Progenitor cell of endocrine pancreas (in vitro differentiated cells): ENCODE results near the gene DDX28. TPM values are rescaled to one million over a fixed set of nuclear protein-coding genes. Genes with fewer than 3 reads are reported as not detected.

Experiments used
- DNase-seq: peaks from one replicate; pipeline ENCODE4 v3.0.0; 2021; ENCODE audit warnings: low spot score; ENCODE audit not compliant: unreplicated experiment
- H3K27ac Mint-ChIP-seq: 2 replicates; pipeline ENCODE4 v1.8.0; 2021; ENCODE audit warnings: mild to moderate bottlenecking, moderate library complexity, mixed read lengths
- H3K27me3 Mint-ChIP-seq: 2 replicates; pipeline ENCODE4 v1.8.0; 2021; ENCODE audit warnings: mixed read lengths
- H3K36me3 Mint-ChIP-seq: 2 replicates; pipeline ENCODE4 v1.8.0; 2022; ENCODE audit warnings: mixed read lengths; ENCODE audit not compliant: insufficient read depth
- H3K4me1 Mint-ChIP-seq: 2 replicates; pipeline ENCODE4 v1.8.0; 2021; ENCODE audit warnings: low read depth, mixed read lengths
- H3K4me3 Mint-ChIP-seq: 2 replicates; pipeline ENCODE4 v1.8.0; 2021; ENCODE audit warnings: low read depth, mild to moderate bottlenecking, moderate library complexity, mixed read lengths
- H3K9me3 Mint-ChIP-seq: 2 replicates; pipeline ENCODE4 v1.8.0; 2021; ENCODE audit warnings: low read depth, mixed read lengths
- total RNA-seq: library from RNA; stranded (reverse); gene quantifications from 2 replicates; pipeline ENCODE4 v1.2.1, GENCODE V29; 2021
- TF ChIP-seq, protein P1 (sequence below): fragments of 200-600 bp; sonication (generic); IDR thresholded peaks from one replicate; pipeline ENCODE4 v1.5.0; 2021; ENCODE audit warnings: antibody characterized with exemption, mild to moderate bottlenecking; ENCODE audit not compliant: unreplicated experiment

The DDX28 gene
- total RNA-seq, 1 donor from 2014 or later = 9.5 TPM

DNA sequence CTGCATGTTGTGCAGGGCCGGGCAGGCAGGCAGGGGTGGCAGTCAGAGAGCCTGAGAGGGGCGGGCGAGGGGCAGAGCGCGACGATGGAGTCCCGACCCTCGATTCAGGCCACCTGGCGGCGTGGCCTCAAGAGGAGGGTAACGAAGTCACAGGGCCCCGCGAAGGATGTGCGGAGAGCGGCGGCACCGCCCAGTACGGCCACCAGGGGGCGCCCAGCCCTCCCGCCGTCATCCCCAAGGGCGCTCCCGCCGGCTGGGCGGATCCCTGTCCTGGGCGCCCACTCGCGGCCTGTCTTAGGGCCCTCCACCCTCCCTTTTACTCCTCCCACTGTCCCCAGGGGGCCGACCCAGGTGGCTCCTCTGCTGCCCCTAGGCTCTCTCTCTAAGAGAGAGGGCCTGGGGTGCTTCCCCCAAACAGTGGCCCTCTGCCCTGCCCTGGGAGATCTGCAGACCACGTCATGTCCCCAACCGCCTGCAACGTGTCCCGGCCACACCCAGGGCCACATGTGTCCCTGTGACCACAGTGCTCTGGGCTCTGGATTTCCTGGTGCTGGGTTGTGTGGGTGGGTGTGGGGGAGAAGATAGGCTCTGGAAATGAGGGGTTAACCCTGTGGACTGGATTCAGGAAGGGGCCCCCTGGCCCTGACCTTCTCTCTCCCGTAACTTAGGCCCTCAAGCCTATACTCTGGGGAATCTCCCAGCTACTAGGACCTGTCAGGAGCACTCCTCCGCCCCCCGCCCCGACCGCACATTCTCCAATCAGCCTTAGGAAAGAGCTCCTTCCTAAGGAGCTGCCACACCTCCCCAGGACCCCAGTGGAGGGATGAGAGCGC is 29.6 kb downstream of the DDX28 start:
- TF ChIP-seq, protein P1, sequence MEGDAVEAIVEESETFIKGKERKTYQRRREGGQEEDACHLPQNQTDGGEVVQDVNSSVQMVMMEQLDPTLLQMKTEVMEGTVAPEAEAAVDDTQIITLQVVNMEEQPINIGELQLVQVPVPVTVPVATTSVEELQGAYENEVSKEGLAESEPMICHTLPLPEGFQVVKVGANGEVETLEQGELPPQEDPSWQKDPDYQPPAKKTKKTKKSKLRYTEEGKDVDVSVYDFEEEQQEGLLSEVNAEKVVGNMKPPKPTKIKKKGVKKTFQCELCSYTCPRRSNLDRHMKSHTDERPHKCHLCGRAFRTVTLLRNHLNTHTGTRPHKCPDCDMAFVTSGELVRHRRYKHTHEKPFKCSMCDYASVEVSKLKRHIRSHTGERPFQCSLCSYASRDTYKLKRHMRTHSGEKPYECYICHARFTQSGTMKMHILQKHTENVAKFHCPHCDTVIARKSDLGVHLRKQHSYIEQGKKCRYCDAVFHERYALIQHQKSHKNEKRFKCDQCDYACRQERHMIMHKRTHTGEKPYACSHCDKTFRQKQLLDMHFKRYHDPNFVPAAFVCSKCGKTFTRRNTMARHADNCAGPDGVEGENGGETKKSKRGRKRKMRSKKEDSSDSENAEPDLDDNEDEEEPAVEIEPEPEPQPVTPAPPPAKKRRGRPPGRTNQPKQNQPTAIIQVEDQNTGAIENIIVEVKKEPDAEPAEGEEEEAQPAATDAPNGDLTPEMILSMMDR = peak; percentile 99
- no peaks in the 10 kb centered on the region for H3K36me3 Mint-ChIP-seq
- peak; percentile 74 for DNase-seq
- no peak overlapping the region for H3K27ac Mint-ChIP-seq
- no peak overlapping the region for H3K4me3 Mint-ChIP-seq
- no peaks in the 10 kb centered on the region for H3K4me1 Mint-ChIP-seq
- peaks cover 4% of the 10 kb centered on the region for H3K27me3 Mint-ChIP-seq
- no peaks in the 10 kb centered on the region for H3K9me3 Mint-ChIP-seq

DNA sequence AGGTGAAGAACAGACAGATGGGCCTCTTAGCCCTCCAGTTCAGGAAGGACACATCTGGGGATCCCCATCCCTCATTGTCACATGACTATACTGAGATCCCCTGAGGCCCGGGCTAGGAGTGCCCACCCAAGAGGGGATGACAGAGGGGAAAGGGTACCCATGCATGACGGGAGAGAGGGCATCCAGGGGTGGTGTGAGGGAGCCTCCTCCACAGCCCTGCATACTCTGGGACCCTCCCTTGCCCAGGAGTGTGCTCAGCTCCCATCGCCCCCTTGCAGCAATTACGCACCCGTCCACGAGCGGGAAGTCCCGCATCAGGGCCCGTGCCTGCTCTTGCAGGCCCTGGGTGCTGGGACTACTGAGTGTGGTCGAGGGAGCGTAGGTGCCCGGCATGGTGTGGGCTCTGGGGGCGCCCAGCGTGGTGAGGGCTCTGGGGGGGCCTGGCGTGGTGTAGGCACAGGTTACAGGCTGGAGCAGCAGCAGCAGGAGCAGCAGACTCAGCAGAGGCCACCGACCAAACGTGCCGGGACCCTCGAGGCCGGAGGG is 30.3 kb downstream of the DDX28 start:
- no peak overlapping the region for H3K4me3 Mint-ChIP-seq
- H3K9me3 Mint-ChIP-seq = no peaks in the 10 kb centered on the region
- peaks cover 4% of the 10 kb centered on the region for H3K27me3 Mint-ChIP-seq
- TF ChIP-seq, protein P1 = no peak
- H3K4me1 Mint-ChIP-seq = peaks cover 2% of the 10 kb centered on the region
- DNase-seq = no peak
- H3K36me3 Mint-ChIP-seq = no peaks in the 10 kb centered on the region
- no peak overlapping the region for H3K27ac Mint-ChIP-seq

DNA sequence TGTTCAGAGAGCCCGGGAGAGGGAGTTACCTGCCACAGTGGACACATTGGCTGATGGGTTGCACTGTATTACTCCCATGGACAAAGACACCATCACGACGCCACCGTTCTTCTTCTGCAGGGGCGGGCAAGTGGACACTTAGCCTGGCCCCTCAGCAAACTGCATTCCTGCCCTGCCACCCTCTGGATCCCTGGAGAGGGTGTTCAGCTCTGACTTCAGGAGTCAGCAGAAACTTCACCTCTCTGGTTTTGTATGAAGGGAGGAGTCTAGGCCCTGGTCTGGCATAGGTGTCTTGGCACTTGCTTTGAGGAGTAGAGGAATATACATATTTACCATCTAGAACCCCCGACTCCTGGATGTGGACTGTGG is 33.0 kb downstream of the DDX28 start:
- TF ChIP-seq, protein P1 = no peak
- Mint-ChIP-seq H3K36me3 (no peaks in the 10 kb centered on the region), H3K4me3 (no peak overlapping the region), H3K9me3 (no peaks in the 10 kb centered on the region), H3K27me3 (peaks cover 4% of the 10 kb centered on the region), H3K4me1 (peaks cover 9% of the 10 kb centered on the region), H3K27ac (no peak overlapping the region)
- no peak for DNase-seq

DNA sequence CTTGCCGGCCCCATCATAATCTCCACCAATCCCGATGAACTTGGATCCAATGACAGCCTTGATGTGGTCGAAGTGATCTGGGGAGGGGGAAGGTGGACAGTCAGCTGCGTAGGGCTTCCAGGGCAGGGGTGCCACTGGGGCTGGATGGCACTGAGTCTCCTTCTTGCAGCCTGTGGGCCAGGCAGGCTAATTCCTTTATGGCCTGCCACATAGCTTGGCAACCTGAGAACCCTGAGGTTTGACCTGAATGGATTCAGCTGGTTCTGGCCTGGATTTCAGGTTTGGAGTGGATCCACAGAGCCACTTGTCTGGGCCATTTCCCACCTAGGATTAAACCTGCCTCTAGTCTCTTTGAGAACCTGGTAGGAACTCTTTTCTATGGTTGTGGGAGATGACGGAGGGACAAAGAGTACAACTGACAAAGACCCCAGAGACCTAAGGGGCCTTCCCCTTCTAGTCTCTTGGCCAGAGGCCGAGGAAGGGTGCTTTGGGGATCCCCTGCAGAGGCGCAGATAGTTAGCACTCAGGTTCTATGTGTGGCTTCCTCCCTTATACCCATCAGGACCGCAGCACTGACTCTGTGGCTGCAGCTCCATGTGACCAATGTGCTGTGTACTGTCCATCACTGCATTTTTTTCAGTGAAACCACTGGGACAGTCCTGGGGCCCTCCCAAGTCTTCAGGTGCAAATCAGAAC is 33.6 kb downstream of the DDX28 start:
- no peak for DNase-seq
- Mint-ChIP-seq H3K4me1 (peaks cover 14% of the 10 kb centered on the region), H3K9me3 (no peaks in the 10 kb centered on the region), H3K27me3 (peaks cover 4% of the 10 kb centered on the region), H3K4me3 (no peak overlapping the region), H3K36me3 (no peaks in the 10 kb centered on the region), H3K27ac (no peak overlapping the region)
- TF ChIP-seq, protein P1 = no peak

DNA sequence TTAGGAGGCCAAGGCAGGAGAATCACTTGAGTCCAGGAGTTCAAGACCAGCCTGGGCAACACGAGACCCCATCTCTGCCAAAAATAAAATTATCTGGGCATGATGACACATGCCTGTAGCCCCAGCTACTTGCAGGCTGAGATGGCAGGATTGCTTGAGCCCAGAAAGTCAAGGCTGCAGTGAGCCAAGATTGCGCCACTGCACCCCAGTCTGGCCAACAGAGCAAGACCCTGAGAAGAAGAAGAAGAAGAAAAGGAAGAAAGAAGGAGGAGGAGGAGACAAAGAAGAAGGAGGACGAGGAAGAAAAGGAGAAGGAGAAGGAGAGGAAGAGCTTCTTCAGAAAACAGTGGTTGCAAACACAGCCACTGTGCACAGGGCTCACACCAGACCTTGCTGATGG is 34.4 kb downstream of the DDX28 start:
- Mint-ChIP-seq H3K4me1 (peaks cover 14% of the 10 kb centered on the region), H3K4me3 (no peak overlapping the region), H3K9me3 (no peaks in the 10 kb centered on the region), H3K27ac (no peak overlapping the region), H3K27me3 (peaks cover 4% of the 10 kb centered on the region), H3K36me3 (no peaks in the 10 kb centered on the region)
- TF ChIP-seq, protein P1 = no peak
- DNase-seq = no peak
